ENCODE results near the gene TNKS2. TPM values are rescaled to one million over a fixed set of nuclear protein-coding genes. Genes with fewer than 3 reads are reported as not detected.

The TNKS2 gene
- total and polyA plus RNA-seq, 2 of the 13 experiments (the other 11 are each of a cell fraction or from before 2014, with no cell fraction given): 15.2 to 19.4 TPM

GRCh38 chr10:91908337-91909116, 110.3 kb downstream of the TNKS2 start (continued):
- TF ChIP-seq ZNF639 (CRISPR knock-in tag; conservative IDR thresholded peaks at IDR 0.05) (0 out of 2 replicates have a peak, but pooled peaks have one; percentile 42), HMGXB4 (CRISPR knock-in tag; IDR thresholded peaks at IDR 0.05; ENCODE audit: borderline replicate concordance in 1 of 2, low read depth in 1 of 2) (peak; percentile 93 to 97), ZBTB1 (CRISPR knock-in tag; IDR thresholded peaks at IDR 0.05; ENCODE audit: borderline replicate concordance) (peak; percentile 42; the same call in 1 of the 2 replicates), DDIT3 (CRISPR knock-in tag; IDR thresholded peaks at IDR 0.05) (0 out of 2 replicates have a peak, but pooled peaks have one; percentile 51), PREB (CRISPR knock-in tag; IDR thresholded peaks at IDR 0.05) (no peak), ZIK1 (CRISPR knock-in tag; IDR thresholded peaks at IDR 0.05; ENCODE audit: borderline replicate concordance, low read depth) (peak; percentile 92; the same call in 1 of the 2 replicates), ZFP36L2 (CRISPR knock-in tag; IDR thresholded peaks at IDR 0.05) (no peak), AHR (CRISPR knock-in tag; IDR thresholded peaks at IDR 0.05) (peak; percentile 42; the same call in 1 of the 2 replicates), ZNF777 (CRISPR knock-in tag; IDR thresholded peaks at IDR 0.05) (peak; percentile 99), NFYB (CRISPR knock-in tag; IDR thresholded peaks at IDR 0.05) (peak; percentile 52), SSRP1 (CRISPR knock-in tag; IDR thresholded peaks at IDR 0.05) (no peak), MXD1 (CRISPR knock-in tag; IDR thresholded peaks at IDR 0.05) (peak; percentile 75), NFAT5 (CRISPR knock-in tag; IDR thresholded peaks at IDR 0.05) (no peak; the same call in 1 of the 2 replicates), EHMT2 (IDR thresholded peaks at IDR 0.05; ENCODE audit: borderline replicate concordance, low read depth, low read length) (no peak), DMTF1 (CRISPR knock-in tag; IDR thresholded peaks at IDR 0.05) (no peak)
